ENCODE data around the gene EFHD2. TPM values are rescaled to one million over a fixed set of nuclear protein-coding genes. Genes with fewer than 3 reads are reported as not detected.
A peak's percentile ranks its signal among the peaks of the same experiment; 100 is the strongest.
"Not testable (repeated sequence)": the region's sequence is repeated elsewhere in the genome, so short reads cannot be mapped to it uniquely, and the experiment has no call there.

EFHD2 gene
- total and polyA plus RNA-seq, 2 experiments from 2014 or later, result 49.9 to 53.1 TPM

DNA sequence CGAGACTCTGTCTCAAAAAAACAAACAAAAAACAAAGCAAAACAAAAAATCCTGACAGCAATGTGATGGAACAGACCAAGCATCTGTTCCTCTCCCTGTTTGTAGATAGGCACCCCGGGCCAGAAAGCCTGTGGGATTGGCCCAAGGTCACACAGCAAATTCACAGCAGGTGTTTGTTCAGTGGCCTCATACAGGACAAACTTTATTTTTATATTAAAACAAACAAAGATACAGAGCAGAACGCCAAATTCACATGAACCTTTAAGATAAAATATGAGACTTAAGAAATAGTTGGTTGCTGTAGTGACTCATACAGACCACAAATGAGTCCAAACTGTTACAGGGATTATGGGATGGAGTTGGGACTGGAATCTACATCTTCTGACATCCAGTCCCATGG, 44.6 kb downstream of the EFHD2 start:
- H3K9me2 ChIP-seq (ENCODE audit: insufficient read depth), result no peaks in the 10 kb centered on the region
- DNase-seq, result peak; percentile 72
- H3K9me3 ChIP-seq (ENCODE audit: low read depth), result no peaks in the 10 kb centered on the region
- H3K79me2 ChIP-seq (ENCODE audit: insufficient read depth), result no peaks in the 10 kb centered on the region
- in situ Hi-C loops (cut with MboI), result no loop called here
- H3K27me3 ChIP-seq (replicated peaks; ENCODE audit: insufficient read depth), result no peaks in the 10 kb centered on the region
- no peak for TF ChIP-seq EZH2phosphoT487 (IDR thresholded peaks at IDR 0.05; ENCODE audit: insufficient read depth, low read depth)
- no peak for TF ChIP-seq EZH2 (IDR thresholded peaks at IDR 0.05; ENCODE audit: insufficient read depth, poor library complexity, severe bottlenecking)
- no peak overlapping the region for H3K9ac ChIP-seq
- no peak overlapping the region for H2AFZ ChIP-seq
- no peaks in the 10 kb centered on the region for H3K36me3 ChIP-seq (ENCODE audit: low read depth)
- no peak overlapping the region for H3K4me3 ChIP-seq
- peak overlapping the region; percentile 16 for H3K4me2 ChIP-seq (ENCODE audit: unreplicated experiment)
- no peaks in the 10 kb centered on the region for H3F3A ChIP-seq (ENCODE audit: insufficient read depth)
- H4K20me1 ChIP-seq (ENCODE audit: insufficient read depth), result no peaks in the 10 kb centered on the region
- peaks cover 7% of the 10 kb centered on the region for H3K4me1 ChIP-seq (ENCODE audit: insufficient read depth)
- 35 to 41% methylated on average over 3 of the region's 3 CpGs for WGBS, 2 experiments (ENCODE audit: low coverage in 1 of 2, low lambda C conversion rate in 2 of 2, missing lambda C conversion rate in 2 of 2)
- H3K27ac ChIP-seq, result no peak overlapping the region

DNA sequence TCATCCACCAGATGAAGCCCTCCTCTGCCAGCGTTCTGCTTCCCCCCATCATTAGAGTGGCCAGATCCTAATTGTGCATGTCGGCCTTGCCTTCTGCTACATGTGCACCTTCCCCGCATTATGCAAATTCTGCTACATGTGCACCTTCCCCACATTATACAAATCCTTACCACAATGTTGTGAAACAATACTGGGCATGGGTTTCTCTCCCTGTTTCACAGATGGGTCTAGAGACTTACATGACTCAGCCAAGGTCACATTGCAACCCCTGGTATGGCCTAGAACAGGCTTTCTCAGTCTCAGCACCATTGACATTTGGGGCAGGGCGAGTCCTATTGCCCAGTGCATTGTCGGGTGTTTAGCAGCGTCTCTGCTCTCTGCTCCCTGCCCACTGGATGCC, 45.8 kb downstream of the EFHD2 start:
- Histone ChIP-seq H3K4me1 (ENCODE audit: insufficient read depth) (peaks cover 16% of the 10 kb centered on the region), H3K4me3 (no peak overlapping the region), H3K27me3 (replicated peaks; ENCODE audit: insufficient read depth) (no peaks in the 10 kb centered on the region), H3K36me3 (ENCODE audit: low read depth) (no peaks in the 10 kb centered on the region), H3K27ac (no peak overlapping the region), H4K20me1 (ENCODE audit: insufficient read depth) (no peaks in the 10 kb centered on the region), H3K79me2 (ENCODE audit: insufficient read depth) (no peaks in the 10 kb centered on the region), H3F3A (ENCODE audit: insufficient read depth) (no peaks in the 10 kb centered on the region), H3K9me3 (ENCODE audit: low read depth) (no peaks in the 10 kb centered on the region), H3K9ac (no peak overlapping the region), H3K4me2 (ENCODE audit: unreplicated experiment) (no peak overlapping the region), H2AFZ (no peak overlapping the region), H3K9me2 (ENCODE audit: insufficient read depth) (no peaks in the 10 kb centered on the region)
- WGBS, 2 experiments (ENCODE audit: low coverage in 1 of 2, low lambda C conversion rate in 2 of 2, missing lambda C conversion rate in 2 of 2), result 76 to 82% methylated on average over 6 of the region's 6 CpGs
- peak; percentile 42 for DNase-seq
- no peak for TF ChIP-seq EZH2 (IDR thresholded peaks at IDR 0.05; ENCODE audit: insufficient read depth, poor library complexity, severe bottlenecking)
- no peak for TF ChIP-seq EZH2phosphoT487 (IDR thresholded peaks at IDR 0.05; ENCODE audit: insufficient read depth, low read depth)
- in situ Hi-C loops (cut with MboI), result no loop called here

DNA sequence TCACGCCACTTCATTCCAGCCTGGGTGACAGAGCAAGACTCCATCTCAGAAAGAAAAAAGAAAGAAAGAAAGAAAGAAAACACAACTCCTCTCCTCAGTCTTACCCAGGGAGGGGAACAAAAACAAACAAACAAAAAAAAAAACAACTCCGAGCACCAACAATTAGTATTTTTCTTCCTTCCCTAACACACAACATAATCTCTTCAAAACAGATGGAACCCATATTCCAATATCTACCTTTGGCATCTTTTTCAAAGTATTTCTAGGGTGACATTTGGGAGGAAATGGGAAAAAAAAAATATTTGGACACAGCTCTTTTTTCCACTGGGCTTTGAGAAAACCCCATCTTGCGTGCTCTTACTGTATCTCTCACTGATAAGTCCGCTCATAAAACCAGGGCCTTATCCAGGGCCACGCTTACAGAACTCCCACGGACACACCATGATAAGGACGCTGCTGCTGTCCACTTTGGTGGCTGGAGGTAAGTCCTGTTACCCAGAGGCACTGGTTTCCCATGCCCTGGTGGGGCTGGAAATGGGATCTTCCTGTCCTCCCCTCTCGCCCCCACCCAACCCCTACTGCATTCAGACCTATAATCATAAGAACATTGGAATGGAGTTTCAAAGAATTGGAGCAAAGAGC, 46.7 kb downstream of the EFHD2 start, which contains the start of gene CELA2A:
Gene CELA2A, plus strand, starts transcription at position 420 of the 642 bp plus-strand sequence. Its CDS starts 22 bp downstream, at position 442.
- in situ Hi-C loops (cut with MboI), result no loop called here
- H3K36me3 ChIP-seq (ENCODE audit: low read depth), result no peaks in the 10 kb centered on the region
- H3F3A ChIP-seq (ENCODE audit: insufficient read depth), result no peaks in the 10 kb centered on the region
- no peak within 1 kb of the TSS for H3K9ac ChIP-seq
- no peaks in the 10 kb centered on the region for H3K79me2 ChIP-seq (ENCODE audit: insufficient read depth)
- DNase-seq, result no peak
- no peaks in the 10 kb centered on the region for H3K9me3 ChIP-seq (ENCODE audit: low read depth)
- no peak within 1 kb of the TSS for H2AFZ ChIP-seq
- no peak within 1 kb of the TSS for H3K4me2 ChIP-seq (ENCODE audit: unreplicated experiment)
- H3K9me2 ChIP-seq (ENCODE audit: insufficient read depth), result no peaks in the 10 kb centered on the region
- no peaks in the 10 kb centered on the region for H3K27me3 ChIP-seq (replicated peaks; ENCODE audit: insufficient read depth)
- H3K27ac ChIP-seq, result no peak within 1 kb of the TSS
- H3K4me1 ChIP-seq (ENCODE audit: insufficient read depth), result peaks cover 16% of the 10 kb centered on the region
- H3K4me3 ChIP-seq, result no peak within 1 kb of the TSS
- WGBS, 2 experiments (ENCODE audit: low coverage in 1 of 2, low lambda C conversion rate in 2 of 2, missing lambda C conversion rate in 2 of 2), result 81 to 88% methylated on average over 8 of the region's 8 CpGs
- H4K20me1 ChIP-seq (ENCODE audit: insufficient read depth), result no peaks in the 10 kb centered on the region
- TF ChIP-seq EZH2phosphoT487 (IDR thresholded peaks at IDR 0.05; ENCODE audit: insufficient read depth, low read depth) (no peak), EZH2 (IDR thresholded peaks at IDR 0.05; ENCODE audit: insufficient read depth, poor library complexity, severe bottlenecking) (no peak)

DNA sequence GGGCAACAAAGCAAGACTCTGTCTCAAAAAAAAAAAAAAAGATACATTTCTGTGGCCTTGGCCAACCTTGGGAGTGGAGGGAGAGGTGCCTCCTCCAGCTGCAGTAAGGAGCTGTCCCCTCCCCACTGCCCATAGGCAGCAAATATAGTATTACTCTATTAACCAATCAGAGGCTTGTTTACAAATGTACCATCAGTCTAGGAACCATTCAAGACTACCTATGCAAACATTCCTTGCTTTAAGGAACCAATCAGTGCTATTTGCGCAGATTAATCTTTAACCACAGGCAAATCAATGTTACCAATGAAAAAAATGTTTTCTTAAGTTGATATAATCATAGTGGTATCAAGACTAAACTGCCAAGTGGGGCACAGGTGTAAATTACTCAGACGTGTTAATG, 47.9 kb downstream of the EFHD2 start:
- Histone ChIP-seq H3K9me2 (ENCODE audit: insufficient read depth) (no peaks in the 10 kb centered on the region), H3K9ac (no peak overlapping the region), H3K4me1 (ENCODE audit: insufficient read depth) (peaks cover 16% of the 10 kb centered on the region), H3K79me2 (ENCODE audit: insufficient read depth) (no peaks in the 10 kb centered on the region), H2AFZ (no peak overlapping the region), H3K27me3 (replicated peaks; ENCODE audit: insufficient read depth) (no peaks in the 10 kb centered on the region), H4K20me1 (ENCODE audit: insufficient read depth) (no peaks in the 10 kb centered on the region), H3F3A (ENCODE audit: insufficient read depth) (no peaks in the 10 kb centered on the region), H3K36me3 (ENCODE audit: low read depth) (no peaks in the 10 kb centered on the region), H3K9me3 (ENCODE audit: low read depth) (no peaks in the 10 kb centered on the region), H3K4me2 (ENCODE audit: unreplicated experiment) (no peak overlapping the region), H3K27ac (no peak overlapping the region), H3K4me3 (no peak overlapping the region)
- in situ Hi-C loops (cut with MboI), result no loop called here
- no peak for TF ChIP-seq EZH2phosphoT487 (IDR thresholded peaks at IDR 0.05; ENCODE audit: insufficient read depth, low read depth)
- TF ChIP-seq EZH2 (IDR thresholded peaks at IDR 0.05; ENCODE audit: insufficient read depth, poor library complexity, severe bottlenecking), result no peak
- DNase-seq, result no peak
- 84% methylated on average over 2 of the region's 2 CpGs for WGBS, 2 experiments (ENCODE audit: low coverage in 1 of 2, low lambda C conversion rate in 2 of 2, missing lambda C conversion rate in 2 of 2)

GRCh38 chr1:15458388-15458787, 48.7 kb downstream of the EFHD2 start:
- H3K79me2 ChIP-seq (ENCODE audit: insufficient read depth); H3K27me3 ChIP-seq (replicated peaks; ENCODE audit: insufficient read depth); H3K36me3 ChIP-seq (ENCODE audit: low read depth); H4K20me1 ChIP-seq (ENCODE audit: insufficient read depth); H3F3A ChIP-seq (ENCODE audit: insufficient read depth); H3K9me2 ChIP-seq (ENCODE audit: insufficient read depth); H3K27ac ChIP-seq; in situ Hi-C loops (cut with MboI); H2AFZ ChIP-seq; DNase-seq; H3K4me3 ChIP-seq; H3K9ac ChIP-seq; H3K9me3 ChIP-seq (ENCODE audit: low read depth); H3K4me2 ChIP-seq (ENCODE audit: unreplicated experiment): not testable (repeated sequence)
- H3K4me1 ChIP-seq (ENCODE audit: insufficient read depth), result peaks cover 16% of the 10 kb centered on the region
- WGBS, 2 experiments (ENCODE audit: low coverage in 1 of 2, low lambda C conversion rate in 2 of 2, missing lambda C conversion rate in 2 of 2), result 90% methylated on average over 4 of the region's 4 CpGs
